Neural cell (in vitro differentiated cells): ENCODE data around the gene GUCY1A2.

Experiments
- EP300 ChIP-seq: fragments of 450-650 bp; conservative IDR thresholded peaks from 2 replicates; pipeline ENCODE4 v1.6.1; 2014; ENCODE audit warnings: antibody characterized with exemption, mild to moderate bottlenecking, moderate library complexity; ENCODE audit not compliant: poor library complexity, severe bottlenecking
- EZH2 ChIP-seq: fragments of 200-600, 300-800 bp; shearing (Covaris generic), sonication (generic); IDR thresholded peaks from 2 replicates; pipeline ENCODE4 v1.6.1; 2014; ENCODE audit warnings: antibody characterized with exemption, low read length, borderline replicate concordance, mild to moderate bottlenecking; ENCODE audit not compliant: insufficient read depth, poor library complexity, severe bottlenecking
- MXI1 ChIP-seq: fragments of 450-650 bp; conservative IDR thresholded peaks from 2 replicates; pipeline ENCODE4 v1.6.1; 2014; ENCODE audit warnings: antibody characterized with exemption, mild to moderate bottlenecking; ENCODE audit not compliant: poor library complexity, severe bottlenecking
- POLR2AphosphoS5 ChIP-seq: IDR thresholded peaks from 2 replicates; pipeline ENCODE4 v1.6.1; 2012
- RAD21 ChIP-seq: fragments of 450-650 bp; conservative IDR thresholded peaks from 2 replicates; pipeline ENCODE4 v1.6.1; 2014; ENCODE audit warnings: antibody characterized with exemption, mild to moderate bottlenecking, moderate library complexity
- SMC3 ChIP-seq: fragments of 450-650 bp; conservative IDR thresholded peaks from 2 replicates; pipeline ENCODE4 v1.6.1; 2014; ENCODE audit warnings: antibody characterized with exemption, mild to moderate bottlenecking, moderate library complexity; ENCODE audit not compliant: poor library complexity
- TAF1 ChIP-seq: IDR thresholded peaks from 2 replicates; pipeline ENCODE4 v1.6.1; 2012; ENCODE audit warnings: low read depth
- TF ChIP-seq, protein P1 (sequence below): fragments of 450-650 bp; IDR thresholded peaks from 2 replicates; pipeline ENCODE4 v1.5.1; 2014; ENCODE audit warnings: antibody characterized with exemption, mild to moderate bottlenecking, moderate library complexity; ENCODE audit not compliant: poor library complexity, severe bottlenecking
- TF ChIP-seq, protein P2 (sequence below): IDR thresholded peaks from 2 replicates; pipeline ENCODE4 v1.6.1; 2012; ENCODE audit warnings: borderline replicate concordance

DNA sequence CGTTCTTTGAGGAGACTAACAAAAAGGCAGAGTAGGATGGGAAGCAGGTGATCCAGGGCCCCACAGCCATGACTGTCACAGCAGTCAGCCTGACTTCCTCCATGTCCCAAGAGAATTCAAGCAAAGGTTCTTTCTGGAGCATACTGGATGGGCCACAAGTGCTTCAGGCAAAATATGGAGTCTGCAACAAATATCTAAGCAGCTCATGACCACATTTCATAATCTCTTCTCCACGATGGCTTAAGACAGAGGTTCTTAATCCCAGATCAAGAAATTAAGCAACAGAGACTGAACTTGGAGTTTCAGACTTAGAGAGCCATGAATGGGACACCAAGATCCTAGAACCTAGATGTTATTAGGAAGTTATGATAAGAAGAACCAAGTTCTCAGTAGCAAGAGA lies 31.6 kb downstream of the GUCY1A2 start:
- TF ChIP-seq, protein P1, sequence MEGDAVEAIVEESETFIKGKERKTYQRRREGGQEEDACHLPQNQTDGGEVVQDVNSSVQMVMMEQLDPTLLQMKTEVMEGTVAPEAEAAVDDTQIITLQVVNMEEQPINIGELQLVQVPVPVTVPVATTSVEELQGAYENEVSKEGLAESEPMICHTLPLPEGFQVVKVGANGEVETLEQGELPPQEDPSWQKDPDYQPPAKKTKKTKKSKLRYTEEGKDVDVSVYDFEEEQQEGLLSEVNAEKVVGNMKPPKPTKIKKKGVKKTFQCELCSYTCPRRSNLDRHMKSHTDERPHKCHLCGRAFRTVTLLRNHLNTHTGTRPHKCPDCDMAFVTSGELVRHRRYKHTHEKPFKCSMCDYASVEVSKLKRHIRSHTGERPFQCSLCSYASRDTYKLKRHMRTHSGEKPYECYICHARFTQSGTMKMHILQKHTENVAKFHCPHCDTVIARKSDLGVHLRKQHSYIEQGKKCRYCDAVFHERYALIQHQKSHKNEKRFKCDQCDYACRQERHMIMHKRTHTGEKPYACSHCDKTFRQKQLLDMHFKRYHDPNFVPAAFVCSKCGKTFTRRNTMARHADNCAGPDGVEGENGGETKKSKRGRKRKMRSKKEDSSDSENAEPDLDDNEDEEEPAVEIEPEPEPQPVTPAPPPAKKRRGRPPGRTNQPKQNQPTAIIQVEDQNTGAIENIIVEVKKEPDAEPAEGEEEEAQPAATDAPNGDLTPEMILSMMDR = no peak
- TF ChIP-seq EP300 (no peak), POLR2AphosphoS5 (no peak), EZH2 (no peak), MXI1 (no peak), RAD21 (no peak), TAF1 (no peak), SMC3 (no peak)
- TF ChIP-seq, protein P2, sequence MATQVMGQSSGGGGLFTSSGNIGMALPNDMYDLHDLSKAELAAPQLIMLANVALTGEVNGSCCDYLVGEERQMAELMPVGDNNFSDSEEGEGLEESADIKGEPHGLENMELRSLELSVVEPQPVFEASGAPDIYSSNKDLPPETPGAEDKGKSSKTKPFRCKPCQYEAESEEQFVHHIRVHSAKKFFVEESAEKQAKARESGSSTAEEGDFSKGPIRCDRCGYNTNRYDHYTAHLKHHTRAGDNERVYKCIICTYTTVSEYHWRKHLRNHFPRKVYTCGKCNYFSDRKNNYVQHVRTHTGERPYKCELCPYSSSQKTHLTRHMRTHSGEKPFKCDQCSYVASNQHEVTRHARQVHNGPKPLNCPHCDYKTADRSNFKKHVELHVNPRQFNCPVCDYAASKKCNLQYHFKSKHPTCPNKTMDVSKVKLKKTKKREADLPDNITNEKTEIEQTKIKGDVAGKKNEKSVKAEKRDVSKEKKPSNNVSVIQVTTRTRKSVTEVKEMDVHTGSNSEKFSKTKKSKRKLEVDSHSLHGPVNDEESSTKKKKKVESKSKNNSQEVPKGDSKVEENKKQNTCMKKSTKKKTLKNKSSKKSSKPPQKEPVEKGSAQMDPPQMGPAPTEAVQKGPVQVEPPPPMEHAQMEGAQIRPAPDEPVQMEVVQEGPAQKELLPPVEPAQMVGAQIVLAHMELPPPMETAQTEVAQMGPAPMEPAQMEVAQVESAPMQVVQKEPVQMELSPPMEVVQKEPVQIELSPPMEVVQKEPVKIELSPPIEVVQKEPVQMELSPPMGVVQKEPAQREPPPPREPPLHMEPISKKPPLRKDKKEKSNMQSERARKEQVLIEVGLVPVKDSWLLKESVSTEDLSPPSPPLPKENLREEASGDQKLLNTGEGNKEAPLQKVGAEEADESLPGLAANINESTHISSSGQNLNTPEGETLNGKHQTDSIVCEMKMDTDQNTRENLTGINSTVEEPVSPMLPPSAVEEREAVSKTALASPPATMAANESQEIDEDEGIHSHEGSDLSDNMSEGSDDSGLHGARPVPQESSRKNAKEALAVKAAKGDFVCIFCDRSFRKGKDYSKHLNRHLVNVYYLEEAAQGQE = no peak
